AG04449 (cell line): ENCODE data around the gene RHOD.

Source experiments
- CTCF ChIA-PET: fragments of 350-600 bp; formaldehyde crosslinking; extraction: SDS; loops from one replicate; lab custom pipeline; 2021; ENCODE audit warnings: antibody characterized with exemption; lab: Yijun Ruan, JAX
- POLR2A ChIA-PET: fragments of 400-600, 350-600 bp; formaldehyde crosslinking; extraction: SDS; loops from one replicate; lab custom pipeline; 2020; ENCODE audit warnings: antibody characterized with exemption, inconsistent platforms; lab: Yijun Ruan, JAX
- DNase-seq: peaks from one replicate; pipeline ENCODE4 v3.0.0-alpha.2; 2010; ENCODE audit warnings: low read depth, low spot score
- H3K4me3 ChIP-seq: 2 replicates; pipeline ENCODE4 v1.5.1; 2011; ENCODE audit warnings: low read depth, mild to moderate bottlenecking, control low read depth, low read length
- TF ChIP-seq, protein P1 (sequence below): IDR thresholded peaks from one replicate; pipeline ENCODE4 v1.5.1; 2011; ENCODE audit warnings: mild to moderate bottlenecking, moderate library complexity, low read length, control low read depth, inconsistent platforms; ENCODE audit not compliant: insufficient read depth; ENCODE audit errors: missing control alignments

The RHOD gene

DNA sequence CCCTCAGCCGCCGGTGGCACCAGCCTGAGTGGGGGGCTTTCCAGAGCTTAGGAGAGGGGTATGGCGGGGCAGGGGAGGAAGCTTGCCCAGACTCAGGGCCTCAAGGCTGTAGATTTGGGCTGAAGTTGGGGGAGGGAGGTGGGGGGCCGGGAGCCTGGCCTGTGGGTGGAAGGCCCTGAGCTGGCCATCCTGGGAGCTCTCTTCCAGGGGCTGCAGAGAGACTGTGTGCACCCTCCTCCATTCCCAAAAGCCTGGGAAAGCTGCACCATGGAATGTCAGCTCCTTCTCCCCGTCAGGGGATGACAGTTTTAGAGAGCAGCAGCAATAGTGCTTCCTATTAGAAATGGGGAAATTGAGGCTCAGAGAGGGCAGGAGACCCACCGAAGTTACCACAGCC, 32.7 kb upstream of the RHOD start:
- TF ChIP-seq, protein P1, sequence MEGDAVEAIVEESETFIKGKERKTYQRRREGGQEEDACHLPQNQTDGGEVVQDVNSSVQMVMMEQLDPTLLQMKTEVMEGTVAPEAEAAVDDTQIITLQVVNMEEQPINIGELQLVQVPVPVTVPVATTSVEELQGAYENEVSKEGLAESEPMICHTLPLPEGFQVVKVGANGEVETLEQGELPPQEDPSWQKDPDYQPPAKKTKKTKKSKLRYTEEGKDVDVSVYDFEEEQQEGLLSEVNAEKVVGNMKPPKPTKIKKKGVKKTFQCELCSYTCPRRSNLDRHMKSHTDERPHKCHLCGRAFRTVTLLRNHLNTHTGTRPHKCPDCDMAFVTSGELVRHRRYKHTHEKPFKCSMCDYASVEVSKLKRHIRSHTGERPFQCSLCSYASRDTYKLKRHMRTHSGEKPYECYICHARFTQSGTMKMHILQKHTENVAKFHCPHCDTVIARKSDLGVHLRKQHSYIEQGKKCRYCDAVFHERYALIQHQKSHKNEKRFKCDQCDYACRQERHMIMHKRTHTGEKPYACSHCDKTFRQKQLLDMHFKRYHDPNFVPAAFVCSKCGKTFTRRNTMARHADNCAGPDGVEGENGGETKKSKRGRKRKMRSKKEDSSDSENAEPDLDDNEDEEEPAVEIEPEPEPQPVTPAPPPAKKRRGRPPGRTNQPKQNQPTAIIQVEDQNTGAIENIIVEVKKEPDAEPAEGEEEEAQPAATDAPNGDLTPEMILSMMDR: no peak
- H3K4me3 ChIP-seq: peak overlapping the region; percentile 53
- CTCF ChIA-PET: interaction anchor here (1.8 kb wide), 1 partner anchor 9 kb away, joined by 6 read pairs; no protein-coding TSS in a partner anchor
- POLR2A ChIA-PET: interaction anchor here (0.7 to 1.3 kb wide), 2 partner anchors 9 to 46 kb away, joined by 3 to 4 read pairs; no protein-coding TSS in a partner anchor
- no peak for DNase-seq

DNA sequence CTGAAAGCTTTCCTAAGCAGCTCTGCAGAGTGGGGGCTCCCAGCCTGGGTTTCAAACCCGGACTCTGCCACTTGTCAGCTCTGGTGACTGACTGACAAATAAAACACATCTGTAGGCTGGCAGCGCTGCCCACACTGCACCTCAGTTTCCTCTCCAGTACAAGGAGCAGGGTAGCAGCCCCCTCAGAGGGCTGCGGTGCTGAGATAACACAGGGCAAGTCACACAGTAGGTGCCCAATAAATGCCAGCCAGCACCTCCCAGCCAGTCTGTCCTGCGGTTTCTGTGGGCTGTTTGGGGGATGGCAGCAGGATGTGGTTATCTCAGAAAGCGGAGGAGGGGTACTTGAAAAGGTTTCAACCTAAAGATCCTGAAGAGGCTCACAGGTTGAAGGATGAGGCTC, 32.2 kb upstream of the RHOD start:
- ChIA-PET CTCF (interaction anchor here (1.8 kb wide), 1 partner anchor 9 kb away, joined by 6 read pairs; no protein-coding TSS in a partner anchor), POLR2A (interaction anchor here (1.3 kb wide), 1 partner anchor 8 kb away, joined by 4 read pairs; no protein-coding TSS in a partner anchor)
- TF ChIP-seq, protein P1: no peak
- DNase-seq: no peak
- H3K4me3 ChIP-seq: no peak overlapping the region

DNA sequence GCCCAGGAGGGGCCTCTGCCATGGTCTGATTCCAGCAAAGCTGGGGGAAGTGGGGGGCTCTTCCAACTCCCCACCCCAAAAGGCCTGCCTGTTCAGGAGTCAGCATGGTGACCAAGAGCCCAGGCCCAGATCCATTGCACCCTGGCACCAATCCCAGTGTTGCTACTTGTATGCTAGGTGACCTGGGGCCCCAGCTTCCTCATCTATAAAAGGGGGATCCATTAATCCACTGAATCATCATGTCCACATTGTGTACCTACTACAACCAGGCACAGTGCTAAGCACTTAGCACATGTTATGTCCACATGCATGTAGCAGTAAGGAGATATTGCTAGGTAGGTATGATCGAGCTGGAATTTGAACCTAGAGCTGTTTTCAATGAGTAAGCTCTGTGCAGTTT, 31.7 kb upstream of the RHOD start:
- TF ChIP-seq, protein P1: no peak
- CTCF ChIA-PET: interaction anchor here (0.9 to 2.1 kb wide), 3 partner anchors 10 to 30 kb away, joined by 3 to 6 read pairs (median 4); no protein-coding TSS in a partner anchor

DNA sequence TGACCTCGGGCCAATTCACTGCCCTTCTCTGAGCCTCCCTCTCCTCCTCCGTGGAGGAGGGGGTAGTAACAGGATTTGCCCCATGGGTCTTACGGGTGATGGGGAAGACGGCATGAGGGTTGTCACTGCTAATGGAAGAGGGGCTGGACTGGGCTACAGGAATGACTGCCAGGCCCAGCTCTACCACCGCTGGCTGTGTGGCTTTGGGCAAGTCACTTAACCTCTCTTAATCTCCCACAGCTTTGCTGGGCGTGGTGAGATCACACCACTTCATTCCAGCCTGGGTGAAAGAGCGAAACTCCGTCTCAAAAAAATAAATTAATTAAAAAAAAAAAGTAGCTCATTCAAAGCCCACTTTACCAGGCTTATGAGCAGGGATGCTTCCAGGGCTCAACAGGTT, 30.9 kb upstream of the RHOD start:
- no peak overlapping the region for H3K4me3 ChIP-seq
- no peak for DNase-seq
- ChIA-PET CTCF (interaction anchor here (0.9 to 2.1 kb wide), 3 partner anchors 11 to 29 kb away, joined by 3 to 6 read pairs (median 4); no protein-coding TSS in a partner anchor), POLR2A (interaction anchor here (0.6 kb wide), 1 partner anchor 177 kb away, joined by 3 read pairs; no protein-coding TSS in a partner anchor)
- TF ChIP-seq, protein P1: no peak

More for the DNA sequence above, 31.7 kb upstream of the RHOD start:
- no peak overlapping the region for H3K4me3 ChIP-seq
- DNase-seq: no peak
- POLR2A ChIA-PET: no interaction called here

DNA sequence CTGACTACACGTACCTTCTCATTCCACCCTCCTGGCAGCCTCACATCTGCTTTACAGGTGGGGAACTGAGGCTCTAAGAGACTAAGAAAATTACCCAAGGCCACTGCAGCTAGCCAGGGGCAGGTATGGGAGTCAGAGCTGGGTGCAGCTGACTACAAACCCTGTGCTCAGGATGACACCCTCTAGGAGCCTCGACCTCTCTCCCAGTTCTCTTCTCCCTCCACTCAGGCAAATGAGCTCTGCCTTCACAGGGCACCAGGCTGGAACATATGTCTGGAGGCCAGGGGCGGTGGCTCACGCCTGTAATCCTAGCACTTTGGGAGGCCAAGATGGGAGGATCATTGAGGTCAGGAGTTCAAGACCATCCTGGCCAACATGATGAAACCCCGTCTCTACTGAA, 29.7 kb upstream of the RHOD start:
- TF ChIP-seq, protein P1: no peak
- POLR2A ChIA-PET: no interaction called here
- CTCF ChIA-PET: interaction anchor here (2.1 to 2.5 kb wide), 2 partner anchors 8 to 28 kb away, joined by 6 read pairs; no protein-coding TSS in a partner anchor

DNA sequence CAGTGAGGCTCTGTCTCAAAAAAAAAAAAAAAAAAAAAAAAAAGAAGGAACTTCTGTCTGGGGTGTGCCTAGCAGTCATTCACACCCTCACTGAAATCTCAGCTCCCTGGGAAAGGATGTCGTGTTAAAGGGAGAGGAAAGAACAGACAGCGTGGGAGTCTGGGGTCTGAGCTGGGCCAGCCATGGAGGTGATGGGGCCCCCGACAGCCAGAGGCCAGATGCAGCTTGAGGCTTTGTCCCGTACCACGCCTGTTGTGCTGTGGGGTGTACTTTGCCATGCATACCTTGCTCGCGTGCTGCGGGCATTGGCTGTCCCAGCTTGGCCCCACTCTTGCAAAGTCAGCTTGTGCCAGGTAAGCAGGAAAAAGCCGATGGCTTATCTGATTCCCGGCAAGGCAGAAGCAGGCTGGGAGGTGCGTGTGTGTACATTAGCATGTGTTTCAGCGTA, 29.1 kb upstream of the RHOD start:
- H3K4me3 ChIP-seq: no peak overlapping the region
- no peak for DNase-seq
- ChIA-PET CTCF (interaction anchor here (1.3 to 2.5 kb wide), 3 partner anchors 9 to 27 kb away, joined by 3 to 6 read pairs (median 3); no protein-coding TSS in a partner anchor), POLR2A (no interaction called here)
- TF ChIP-seq, protein P1: no peak

More for the DNA sequence above, 29.7 kb upstream of the RHOD start:
- no peak overlapping the region for H3K4me3 ChIP-seq
- DNase-seq: no peak
